ENCODE results near the gene ECI1.

DNA sequence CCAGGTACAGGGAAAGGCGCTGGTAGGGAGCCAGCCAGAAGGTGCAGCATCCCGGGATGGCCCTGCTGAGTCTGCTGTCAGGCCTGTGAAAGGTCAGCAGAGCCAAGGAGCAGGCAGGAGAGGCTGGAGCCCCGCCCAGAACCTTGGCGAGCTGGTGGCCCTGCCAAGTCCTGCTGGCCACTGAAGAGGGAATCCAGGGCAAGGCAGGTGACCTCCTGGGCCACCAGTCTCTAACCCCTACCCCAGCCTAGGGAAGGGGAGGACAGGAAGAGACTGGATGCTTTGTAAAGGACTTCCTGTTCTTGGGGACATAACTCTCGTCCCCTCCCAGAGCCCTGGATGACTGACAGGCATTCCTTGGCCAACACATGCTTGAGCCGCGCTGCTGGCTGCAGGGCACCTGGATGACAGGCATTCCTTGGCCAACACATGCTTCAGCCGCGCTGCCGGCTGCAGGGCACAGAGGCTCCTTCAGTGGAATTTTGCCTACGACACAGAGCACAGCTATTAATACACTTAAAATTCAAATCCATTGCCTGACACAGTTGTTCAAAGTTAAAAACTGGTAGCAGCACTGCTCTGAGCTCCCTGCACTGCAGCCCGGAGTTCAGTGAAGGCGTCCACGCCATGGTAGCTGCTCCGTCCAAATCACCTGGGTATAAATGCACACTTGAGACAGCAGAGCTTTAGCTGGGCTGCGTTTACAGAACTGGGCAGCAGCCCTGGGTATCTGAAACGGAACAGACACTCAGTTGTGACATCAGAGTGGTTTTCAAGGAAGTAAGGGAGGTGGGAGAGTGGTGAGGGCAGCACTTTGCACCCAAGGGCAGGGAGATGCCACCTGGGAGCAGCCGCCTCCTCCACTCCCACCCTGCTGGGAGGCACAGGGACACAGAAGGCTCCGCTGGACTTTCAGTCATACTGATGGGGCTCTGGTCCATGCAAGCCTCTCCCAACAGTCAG is 38.7 kb downstream of the ECI1 start:
- TF ChIP-seq, protein P1, sequence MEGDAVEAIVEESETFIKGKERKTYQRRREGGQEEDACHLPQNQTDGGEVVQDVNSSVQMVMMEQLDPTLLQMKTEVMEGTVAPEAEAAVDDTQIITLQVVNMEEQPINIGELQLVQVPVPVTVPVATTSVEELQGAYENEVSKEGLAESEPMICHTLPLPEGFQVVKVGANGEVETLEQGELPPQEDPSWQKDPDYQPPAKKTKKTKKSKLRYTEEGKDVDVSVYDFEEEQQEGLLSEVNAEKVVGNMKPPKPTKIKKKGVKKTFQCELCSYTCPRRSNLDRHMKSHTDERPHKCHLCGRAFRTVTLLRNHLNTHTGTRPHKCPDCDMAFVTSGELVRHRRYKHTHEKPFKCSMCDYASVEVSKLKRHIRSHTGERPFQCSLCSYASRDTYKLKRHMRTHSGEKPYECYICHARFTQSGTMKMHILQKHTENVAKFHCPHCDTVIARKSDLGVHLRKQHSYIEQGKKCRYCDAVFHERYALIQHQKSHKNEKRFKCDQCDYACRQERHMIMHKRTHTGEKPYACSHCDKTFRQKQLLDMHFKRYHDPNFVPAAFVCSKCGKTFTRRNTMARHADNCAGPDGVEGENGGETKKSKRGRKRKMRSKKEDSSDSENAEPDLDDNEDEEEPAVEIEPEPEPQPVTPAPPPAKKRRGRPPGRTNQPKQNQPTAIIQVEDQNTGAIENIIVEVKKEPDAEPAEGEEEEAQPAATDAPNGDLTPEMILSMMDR (conservative IDR thresholded peaks at IDR 0.05; ENCODE audit: low read depth in 2 of 2) = no peak
- TF ChIP-seq EZH2 (IDR thresholded peaks at IDR 0.05; ENCODE audit: low read depth, unreplicated experiment) (no peak), JUNB (IDR thresholded peaks at IDR 0.05; ENCODE audit: unreplicated experiment) (no peak), EZH2phosphoT487 (IDR thresholded peaks at IDR 0.05; ENCODE audit: unreplicated experiment) (no peak)

All from GM23338 (cell line).